Smooth muscle cell (in vitro differentiated cells): ENCODE data around the gene CLOCK. TPM values are rescaled to one million over a fixed set of nuclear protein-coding genes. Genes with fewer than 3 reads are reported as not detected.

Experiments
- DNase-seq: peaks from one replicate; lab custom pipeline; 2025; ENCODE audit not compliant: unreplicated experiment; lab: John Stamatoyannopoulos, UW
- H2AFZ ChIP-seq: fragments of 200-600 bp; sonication (generic); 2 replicates; pipeline ENCODE4 v1.6.0; 2016; ENCODE audit warnings: antibody characterized with exemption, low read depth, mild to moderate bottlenecking
- H3F3A ChIP-seq: fragments of 200-600 bp; sonication (generic); 2 replicates; pipeline ENCODE4 v1.6.0; 2017; ENCODE audit warnings: antibody characterized with exemption, low read depth
- H3K27ac ChIP-seq: fragments of 200-600 bp; sonication (generic); 2 replicates; pipeline ENCODE4 v1.5.1; 2016; ENCODE audit warnings: low read depth, mild to moderate bottlenecking
- H3K27me3 ChIP-seq: fragments of 200-600 bp; sonication (generic); 2 replicates; pipeline ENCODE4 v1.6.1; 2016; ENCODE audit warnings: low read depth, mild to moderate bottlenecking
- H3K36me3 ChIP-seq: fragments of 200-600 bp; sonication (generic); 2 replicates; pipeline ENCODE4 v1.5.1; 2016; ENCODE audit warnings: low read depth
- H3K4me1 ChIP-seq: fragments of 200-600 bp; sonication (generic); 2 replicates; pipeline ENCODE4 v1.5.1; 2016; ENCODE audit warnings: low read depth
- H3K4me2 ChIP-seq: fragments of 200-600 bp; sonication (generic); 2 replicates; pipeline ENCODE4 v1.6.0; 2016; ENCODE audit warnings: mild to moderate bottlenecking
- H3K4me3 ChIP-seq: fragments of 200-600 bp; sonication (generic); 2 replicates; pipeline ENCODE4 v1.5.1; 2016; ENCODE audit warnings: mild to moderate bottlenecking
- H3K79me2 ChIP-seq: fragments of 200-600 bp; sonication (generic); 2 replicates; pipeline ENCODE4 v1.6.0; 2016; ENCODE audit warnings: low read depth, mild to moderate bottlenecking
- H3K9ac ChIP-seq: fragments of 200-600 bp; sonication (generic); 2 replicates; pipeline ENCODE4 v1.6.0; 2016; ENCODE audit warnings: low read depth
- H3K9me3 ChIP-seq: fragments of 200-600 bp; sonication (generic); replicated peaks from 2 replicates; pipeline ENCODE4 v1.5.1; 2016; ENCODE audit warnings: low read depth
- H4K20me1 ChIP-seq: fragments of 200-600 bp; sonication (generic); 2 replicates; pipeline ENCODE4 v1.6.0; 2016; ENCODE audit warnings: low read depth
- CTCF ChIP-seq: fragments of 200-600 bp; sonication (generic); IDR thresholded peaks from 2 replicates; pipeline ENCODE4 v1.5.1; 2017; ENCODE audit warnings: borderline replicate concordance, mild to moderate bottlenecking, antibody characterized with exemption; ENCODE audit not compliant: insufficient read depth, poor library complexity, severe bottlenecking
- WGBS: methylation state at CpG from one replicate; pipeline ENCODE4 v1.1.7; 2016; ENCODE audit warnings: low lambda C conversion rate; 5-methylcytosine and 5-hydroxymethylcytosine counted together
- polyA plus RNA-seq: library from polyadenylated mRNA; unstranded; fragments of >200 nt; fragmentation: Nextera tagmentation; extraction: Ambion mirVana; gene quantifications from 2 replicates; pipeline ENCODE4 v1.2.1, GENCODE V29; 2016
- small RNA-seq: library from RNA; depleted of rRNA; stranded (forward); fragments of <200 nt; gene quantifications from one replicate; pipeline ENCODE3, GENCODE V24; 2014
- total RNA-seq: library from RNA; depleted of rRNA; stranded (reverse); fragments of >200 nt; gene quantifications from 2 replicates; pipeline ENCODE4 v1.2.3, GENCODE V29; 2014

Gene CLOCK
- total and polyA plus RNA-seq, 2 experiments from 2014 or later: 5.9 to 32.3 TPM

GRCh38 chr4:55378617-55379467 is 167.9 kb downstream of the CLOCK start:
- no peaks in the 10 kb centered on the region for H3K9me3 ChIP-seq
- H4K20me1 ChIP-seq: no peaks in the 10 kb centered on the region
- no peak overlapping the region for H3K4me3 ChIP-seq
- H3K27ac ChIP-seq: no peak overlapping the region
- no peaks in the 10 kb centered on the region for H3K4me1 ChIP-seq
- H3F3A ChIP-seq: no peaks in the 10 kb centered on the region
- H3K9ac ChIP-seq: no peak overlapping the region
- no peak for DNase-seq
- no peaks in the 10 kb centered on the region for H3K36me3 ChIP-seq
- no peak overlapping the region for H2AFZ ChIP-seq
- H3K27me3 ChIP-seq: no peaks in the 10 kb centered on the region
- no peak for TF ChIP-seq CTCF
- no peak overlapping the region for H3K4me2 ChIP-seq
- 84% methylated on average over 13 of the region's 13 CpGs for WGBS
- H3K79me2 ChIP-seq: no peaks in the 10 kb centered on the region

Small RNAs within 50 kb of the gene (small RNA-seq; reads per million reads assigned to genes)
- gene RF00019: not detected

Other genes starting within 250 kb of the CLOCK start
- gene SRD5A3, start 200.7 kb downstream of the CLOCK start, total RNA-seq: 9.9 and 18.1 TPM in 2 replicates
- gene SRD5A3, start 200.7 kb downstream of the CLOCK start, polyA plus RNA-seq: 33.2 and 37.3 TPM in 2 replicates
- gene TMEM165, start 151.0 kb downstream of the CLOCK start, total RNA-seq: 235 and 266 TPM in 2 replicates
- 167 and 178 TPM in 2 replicates for gene TMEM165, start 151.0 kb downstream of the CLOCK start, polyA plus RNA-seq
- not detected in 2 replicates for gene PDCL2, start 45.3 kb upstream of the CLOCK start, total RNA-seq
- not detected in 2 replicates for gene PDCL2, start 45.3 kb upstream of the CLOCK start, polyA plus RNA-seq
- not detected in 2 replicates for gene NMU, start 89.4 kb upstream of the CLOCK start, total RNA-seq
- not detected in 2 replicates for gene NMU, start 89.4 kb upstream of the CLOCK start, polyA plus RNA-seq